Measurements from ENCODE around the gene TENT5C. TPM values are rescaled to one million over a fixed set of nuclear protein-coding genes. Genes with fewer than 3 reads are reported as not detected.

TENT5C gene
- total RNA-seq, 6 experiments from 2014 or later: 0.47 to 0.91 (median 0.75) TPM

DNA sequence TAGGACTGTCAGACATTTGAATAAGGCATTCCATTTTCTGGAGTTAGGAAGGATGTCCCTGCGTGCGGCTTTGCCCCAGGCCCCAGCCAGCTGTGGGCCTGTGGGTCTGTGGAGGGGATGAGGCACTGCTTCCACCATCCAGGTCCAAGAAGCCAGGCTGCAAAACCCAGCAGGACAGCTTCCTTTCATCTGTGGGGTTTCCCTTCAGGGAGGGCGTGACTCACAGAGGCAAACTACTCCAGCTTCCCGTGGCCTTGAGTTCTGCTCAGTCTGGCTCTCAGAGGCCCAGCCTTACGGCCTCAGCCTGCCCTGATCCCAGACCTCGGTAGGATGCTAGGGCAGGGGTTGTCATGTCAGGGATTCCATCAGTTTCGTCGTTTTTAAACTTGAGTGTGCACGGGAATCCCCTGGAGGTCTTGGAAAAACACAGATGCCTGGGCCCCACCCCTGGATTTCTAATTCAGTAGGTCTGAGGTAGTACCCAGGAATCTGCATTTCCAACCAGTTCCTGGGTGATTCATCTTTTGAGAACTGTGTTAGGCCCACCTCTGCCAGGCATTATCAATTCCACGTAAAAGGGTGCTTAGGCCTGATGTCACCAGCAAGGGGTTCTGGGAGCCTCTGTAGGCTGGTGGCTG, 32.3 kb upstream of the TENT5C start:
- TF ChIP-seq, protein P1, sequence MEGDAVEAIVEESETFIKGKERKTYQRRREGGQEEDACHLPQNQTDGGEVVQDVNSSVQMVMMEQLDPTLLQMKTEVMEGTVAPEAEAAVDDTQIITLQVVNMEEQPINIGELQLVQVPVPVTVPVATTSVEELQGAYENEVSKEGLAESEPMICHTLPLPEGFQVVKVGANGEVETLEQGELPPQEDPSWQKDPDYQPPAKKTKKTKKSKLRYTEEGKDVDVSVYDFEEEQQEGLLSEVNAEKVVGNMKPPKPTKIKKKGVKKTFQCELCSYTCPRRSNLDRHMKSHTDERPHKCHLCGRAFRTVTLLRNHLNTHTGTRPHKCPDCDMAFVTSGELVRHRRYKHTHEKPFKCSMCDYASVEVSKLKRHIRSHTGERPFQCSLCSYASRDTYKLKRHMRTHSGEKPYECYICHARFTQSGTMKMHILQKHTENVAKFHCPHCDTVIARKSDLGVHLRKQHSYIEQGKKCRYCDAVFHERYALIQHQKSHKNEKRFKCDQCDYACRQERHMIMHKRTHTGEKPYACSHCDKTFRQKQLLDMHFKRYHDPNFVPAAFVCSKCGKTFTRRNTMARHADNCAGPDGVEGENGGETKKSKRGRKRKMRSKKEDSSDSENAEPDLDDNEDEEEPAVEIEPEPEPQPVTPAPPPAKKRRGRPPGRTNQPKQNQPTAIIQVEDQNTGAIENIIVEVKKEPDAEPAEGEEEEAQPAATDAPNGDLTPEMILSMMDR (IDR thresholded peaks at IDR 0.05): no peak
- no peaks in the 10 kb centered on the region for H3K9me3 Mint-ChIP-seq
- H3K27me3 Mint-ChIP-seq (ENCODE audit: insufficient read depth): peaks cover 31% of the 10 kb centered on the region
- no peak for DNase-seq
- H3K27ac Mint-ChIP-seq: no peak overlapping the region
- H3K36me3 Mint-ChIP-seq (ENCODE audit: low read depth): no peaks in the 10 kb centered on the region
- H3K4me1 Mint-ChIP-seq (ENCODE audit: low read depth): no peaks in the 10 kb centered on the region
- H3K4me3 Mint-ChIP-seq: no peak overlapping the region

DNA sequence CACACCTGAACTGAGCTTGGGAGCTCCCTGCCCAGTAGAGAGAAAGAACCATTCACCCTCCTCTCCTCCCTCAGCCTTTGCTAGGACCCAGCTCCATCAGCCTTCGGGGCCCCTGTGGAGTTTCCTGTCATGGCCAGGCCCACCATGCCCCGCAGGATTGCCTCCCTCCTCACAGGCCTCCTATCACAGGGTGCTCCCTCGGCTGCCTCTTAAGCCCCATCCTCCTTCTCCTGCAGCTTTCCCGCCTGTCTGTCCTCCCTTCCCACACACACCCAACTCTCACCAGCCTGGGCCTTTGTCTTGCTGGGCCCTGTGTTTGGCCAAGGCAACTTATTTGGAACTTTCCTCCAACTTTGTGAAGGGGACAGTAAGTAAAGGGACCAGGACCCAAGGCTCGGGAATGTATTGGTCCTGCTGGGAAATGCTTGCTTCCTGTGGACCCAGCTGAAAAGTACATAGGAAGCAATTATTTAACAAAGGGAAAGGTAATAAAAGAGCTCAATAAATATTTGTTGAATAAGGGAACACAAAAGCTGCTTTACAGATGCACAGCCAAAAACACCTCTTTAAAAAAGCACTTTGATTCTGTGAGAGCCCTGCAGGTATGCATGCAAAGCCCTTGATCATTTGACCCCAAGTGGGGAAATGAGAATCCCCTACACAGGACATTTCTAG, 31.6 kb upstream of the TENT5C start:
- no peak overlapping the region for H3K4me3 Mint-ChIP-seq
- peaks cover 31% of the 10 kb centered on the region for H3K27me3 Mint-ChIP-seq (ENCODE audit: insufficient read depth)
- H3K4me1 Mint-ChIP-seq (ENCODE audit: low read depth): no peaks in the 10 kb centered on the region
- H3K9me3 Mint-ChIP-seq: no peaks in the 10 kb centered on the region
- no peaks in the 10 kb centered on the region for H3K36me3 Mint-ChIP-seq (ENCODE audit: low read depth)
- DNase-seq: no peak
- no peak overlapping the region for H3K27ac Mint-ChIP-seq
- TF ChIP-seq, protein P1 (IDR thresholded peaks at IDR 0.05): no peak

- no peak for DNase-seq
- Mint-ChIP-seq H3K36me3 (ENCODE audit: low read depth) (no peaks in the 10 kb centered on the region), H3K27ac (no peak overlapping the region), H3K4me3 (no peak overlapping the region), H3K4me1 (ENCODE audit: low read depth) (no peaks in the 10 kb centered on the region), H3K9me3 (no peaks in the 10 kb centered on the region), H3K27me3 (ENCODE audit: insufficient read depth) (peaks cover 24% of the 10 kb centered on the region)
- TF ChIP-seq, protein P1 (IDR thresholded peaks at IDR 0.05): no peak
These were observed 30.1 kb upstream of the TENT5C start for GRCh38 chr1:117575586-117576225.

DNA sequence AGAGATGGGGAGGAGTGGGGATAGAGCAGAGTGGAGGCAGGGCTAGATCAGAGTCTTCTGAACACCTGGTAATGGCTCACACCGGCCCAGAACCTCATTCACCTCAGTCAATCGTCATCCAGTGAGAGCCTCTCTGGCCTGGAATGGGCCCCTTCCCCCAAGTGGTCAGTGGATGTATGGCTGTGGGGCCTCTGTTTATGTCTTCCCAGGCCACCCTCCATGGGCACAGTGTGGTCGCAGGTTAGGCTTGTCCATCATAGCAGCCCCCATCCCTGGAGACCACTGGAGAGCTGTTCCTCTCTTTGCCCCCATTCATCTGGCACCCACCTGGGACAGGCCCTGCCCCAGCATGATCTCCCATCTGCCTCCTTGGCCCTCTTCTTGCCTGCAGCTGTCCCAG, 29.6 kb upstream of the TENT5C start:
- H3K36me3 Mint-ChIP-seq (ENCODE audit: low read depth): no peaks in the 10 kb centered on the region
- TF ChIP-seq, protein P1 (IDR thresholded peaks at IDR 0.05): no peak
- H3K27ac Mint-ChIP-seq: no peak overlapping the region
- no peak overlapping the region for H3K4me3 Mint-ChIP-seq
- H3K4me1 Mint-ChIP-seq (ENCODE audit: low read depth): no peaks in the 10 kb centered on the region
- no peaks in the 10 kb centered on the region for H3K9me3 Mint-ChIP-seq
- peaks cover 19% of the 10 kb centered on the region for H3K27me3 Mint-ChIP-seq (ENCODE audit: insufficient read depth)
- DNase-seq: no peak

GRCh38 chr1:117577191-117577885, 28.5 kb upstream of the TENT5C start:
- peaks cover 19% of the 10 kb centered on the region for H3K27me3 Mint-ChIP-seq (ENCODE audit: insufficient read depth)
- DNase-seq: no peak
- no peaks in the 10 kb centered on the region for H3K36me3 Mint-ChIP-seq (ENCODE audit: low read depth)
- H3K4me3 Mint-ChIP-seq: no peak overlapping the region
- no peaks in the 10 kb centered on the region for H3K9me3 Mint-ChIP-seq
- H3K4me1 Mint-ChIP-seq (ENCODE audit: low read depth): no peaks in the 10 kb centered on the region
- no peak overlapping the region for H3K27ac Mint-ChIP-seq
- TF ChIP-seq, protein P1 (IDR thresholded peaks at IDR 0.05): no peak
